HFFc6 (cell line): ENCODE measurements around the gene ZFAND2B. TPM values are rescaled to one million over a fixed set of nuclear protein-coding genes. Genes with fewer than 3 reads are reported as not detected.

Experiments used
- DNase-seq: peaks from one replicate; pipeline ENCODE4 v3.0.0-alpha.2; 2018
- H3K27ac Mint-ChIP-seq: 2 replicates; pipeline ENCODE4 v1.8.0; 2020; ENCODE audit warnings: mild to moderate bottlenecking, mixed read lengths
- H3K27me3 Mint-ChIP-seq: 2 replicates; pipeline ENCODE4 v1.8.0; 2021; ENCODE audit warnings: mild to moderate bottlenecking, moderate library complexity, mixed read lengths; ENCODE audit not compliant: insufficient read depth
- H3K36me3 Mint-ChIP-seq: 2 replicates; pipeline ENCODE4 v1.8.0; 2021; ENCODE audit warnings: low read depth, mixed read lengths
- H3K4me1 Mint-ChIP-seq: 2 replicates; pipeline ENCODE4 v1.8.0; 2020; ENCODE audit warnings: low read depth, mixed read lengths
- H3K4me3 Mint-ChIP-seq: 2 replicates; pipeline ENCODE4 v1.8.0; 2020; ENCODE audit warnings: mild to moderate bottlenecking, moderate library complexity, mixed read lengths
- H3K9me3 Mint-ChIP-seq: 2 replicates; pipeline ENCODE4 v1.8.0; 2020; ENCODE audit warnings: mild to moderate bottlenecking, mixed read lengths
- total RNA-seq, 6 experiments: library from RNA; stranded (reverse); fragmentation: NEBNext Ultra II Directional; extraction: Animal tissue kit (Norgen Biotek cat#: 25700); gene quantifications; 2 replicates in 1 of 6; 3 replicates in 5 of 6; pipeline ENCODE4 v1.2.3, GENCODE V29; 2021
- TF ChIP-seq, protein P1 (sequence below): fragments of 200-600 bp; sonication (generic); IDR thresholded peaks from 2 replicates; pipeline ENCODE4 v1.5.0; 2021; ENCODE audit warnings: antibody characterized with exemption, mild to moderate bottlenecking

Gene ZFAND2B
- total RNA-seq, 6 experiments from 2014 or later = 28.8 to 39.6 (median 33.1) TPM

DNA sequence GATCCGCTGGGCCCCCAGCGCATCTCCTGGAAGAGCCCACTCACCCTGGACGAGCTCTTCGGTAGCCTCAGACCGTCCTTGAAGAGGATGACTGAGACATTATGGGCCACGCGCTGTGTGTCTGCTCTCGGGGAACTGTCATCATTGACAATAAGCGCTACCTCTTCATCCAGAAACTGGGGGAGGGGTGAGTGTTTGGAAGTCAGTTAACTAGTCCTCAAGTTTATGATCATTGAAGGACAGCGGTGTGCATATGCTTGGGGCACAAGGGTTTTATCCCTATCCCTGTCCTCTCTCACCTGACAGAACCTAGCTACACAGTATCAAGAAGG lies 39.3 kb downstream of the ZFAND2B start:
- Mint-ChIP-seq H3K4me3 (peak overlapping the region; percentile 97), H3K4me1 (peaks cover 37% of the 10 kb centered on the region), H3K27me3 (peaks cover 3% of the 10 kb centered on the region), H3K36me3 (peaks cover 11% of the 10 kb centered on the region; the same call in 1 of the 2 replicates), H3K27ac (peak overlapping the region; percentile 97), H3K9me3 (no peaks in the 10 kb centered on the region)
- no peak for DNase-seq
- TF ChIP-seq, protein P1, sequence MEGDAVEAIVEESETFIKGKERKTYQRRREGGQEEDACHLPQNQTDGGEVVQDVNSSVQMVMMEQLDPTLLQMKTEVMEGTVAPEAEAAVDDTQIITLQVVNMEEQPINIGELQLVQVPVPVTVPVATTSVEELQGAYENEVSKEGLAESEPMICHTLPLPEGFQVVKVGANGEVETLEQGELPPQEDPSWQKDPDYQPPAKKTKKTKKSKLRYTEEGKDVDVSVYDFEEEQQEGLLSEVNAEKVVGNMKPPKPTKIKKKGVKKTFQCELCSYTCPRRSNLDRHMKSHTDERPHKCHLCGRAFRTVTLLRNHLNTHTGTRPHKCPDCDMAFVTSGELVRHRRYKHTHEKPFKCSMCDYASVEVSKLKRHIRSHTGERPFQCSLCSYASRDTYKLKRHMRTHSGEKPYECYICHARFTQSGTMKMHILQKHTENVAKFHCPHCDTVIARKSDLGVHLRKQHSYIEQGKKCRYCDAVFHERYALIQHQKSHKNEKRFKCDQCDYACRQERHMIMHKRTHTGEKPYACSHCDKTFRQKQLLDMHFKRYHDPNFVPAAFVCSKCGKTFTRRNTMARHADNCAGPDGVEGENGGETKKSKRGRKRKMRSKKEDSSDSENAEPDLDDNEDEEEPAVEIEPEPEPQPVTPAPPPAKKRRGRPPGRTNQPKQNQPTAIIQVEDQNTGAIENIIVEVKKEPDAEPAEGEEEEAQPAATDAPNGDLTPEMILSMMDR = no peak

DNA sequence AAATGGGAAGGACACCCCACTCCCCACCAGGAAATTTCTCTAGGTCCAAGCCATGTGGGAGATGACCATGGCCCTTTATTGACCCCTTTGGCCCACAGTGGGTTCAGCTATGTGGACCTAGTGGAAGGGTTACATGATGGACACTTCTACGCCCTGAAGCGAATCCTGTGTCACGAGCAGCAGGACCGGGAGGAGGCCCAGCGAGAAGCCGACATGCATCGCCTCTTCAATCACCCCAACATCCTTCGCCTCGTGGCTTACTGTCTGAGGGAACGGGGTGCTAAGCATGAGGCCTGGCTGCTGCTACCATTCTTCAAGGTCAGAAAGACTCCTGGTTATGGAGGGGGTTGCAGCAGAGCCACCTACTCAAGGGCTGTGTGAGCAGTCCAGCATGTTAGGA lies 40.0 kb downstream of the ZFAND2B start:
- TF ChIP-seq, protein P1 = no peak
- Mint-ChIP-seq H3K4me1 (peaks cover 43% of the 10 kb centered on the region), H3K4me3 (peak overlapping the region; percentile 97), H3K27me3 (peaks cover 3% of the 10 kb centered on the region), H3K9me3 (no peaks in the 10 kb centered on the region), H3K36me3 (peaks cover 15% of the 10 kb centered on the region; the same call in 1 of the 2 replicates), H3K27ac (peak overlapping the region; percentile 97)
- DNase-seq = no peak

DNA sequence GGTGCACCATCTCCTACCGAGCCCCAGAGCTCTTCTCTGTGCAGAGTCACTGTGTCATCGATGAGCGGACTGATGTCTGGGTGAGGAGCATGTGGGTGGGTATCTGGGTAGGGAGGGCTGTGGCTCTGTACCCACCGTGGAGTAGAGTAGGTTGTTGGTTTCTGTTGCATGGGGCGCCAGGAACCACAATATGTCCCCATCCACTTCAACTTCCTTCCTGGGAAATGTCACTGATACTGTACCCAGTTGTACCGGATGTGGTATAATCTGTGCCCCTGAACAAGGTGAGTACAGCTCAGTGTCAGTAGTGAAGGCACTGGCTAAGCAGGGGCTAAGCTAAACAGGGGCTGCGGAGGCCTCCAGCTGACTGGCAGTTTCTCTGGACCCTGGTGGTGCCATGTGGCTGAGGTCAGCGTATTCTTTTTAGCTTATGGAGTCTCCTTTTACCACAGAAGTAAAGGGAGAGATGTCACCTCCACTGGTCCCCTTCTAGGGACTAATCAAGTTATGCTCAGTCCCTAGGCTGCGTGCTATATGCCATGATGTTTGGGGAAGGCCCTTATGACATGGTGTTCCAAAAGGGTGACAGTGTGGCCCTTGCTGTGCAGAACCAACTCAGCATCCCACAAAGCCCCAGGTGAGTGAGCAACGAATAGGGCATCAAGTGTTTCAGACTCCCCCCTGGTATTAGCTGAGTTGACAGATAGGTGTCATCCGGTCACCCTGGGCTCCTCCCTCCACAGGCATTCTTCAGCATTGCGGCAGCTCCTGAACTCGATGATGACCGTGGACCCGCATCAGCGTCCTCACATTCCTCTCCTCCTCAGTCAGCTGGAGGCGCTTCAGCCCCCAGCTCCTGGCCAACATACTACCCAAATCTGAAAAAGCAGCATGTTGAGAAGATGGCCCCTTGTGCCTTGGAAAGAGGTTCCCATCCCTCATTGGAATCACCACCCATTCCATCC lies 41.4 kb downstream of the ZFAND2B start:
- Mint-ChIP-seq H3K9me3 (no peaks in the 10 kb centered on the region), H3K27me3 (peaks cover 3% of the 10 kb centered on the region), H3K4me1 (peaks cover 57% of the 10 kb centered on the region), H3K36me3 (peaks cover 15% of the 10 kb centered on the region; the same call in 1 of the 2 replicates), H3K4me3 (no peak overlapping the region), H3K27ac (peak overlapping the region; percentile 96)
- no peak for DNase-seq
- TF ChIP-seq, protein P1 = no peak

DNA sequence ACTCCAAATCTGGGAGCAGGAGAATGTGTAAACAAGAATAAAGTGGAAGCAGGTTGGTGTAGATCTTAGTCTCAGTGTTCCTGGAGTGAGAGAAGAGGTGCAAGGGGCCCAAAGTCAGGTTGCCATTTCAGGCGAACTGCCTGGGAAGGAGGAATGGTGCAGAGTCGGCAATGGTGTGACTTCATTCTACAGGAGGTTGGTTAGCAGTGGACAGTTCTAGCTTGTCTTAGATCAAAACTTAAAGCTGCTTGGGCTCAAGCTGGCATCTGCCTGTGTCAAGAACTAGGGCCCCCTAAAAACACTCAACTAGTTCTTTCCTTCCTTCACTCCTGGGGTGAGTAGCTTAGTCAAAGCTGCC lies 42.2 kb downstream of the ZFAND2B start:
- peak overlapping the region; percentile 96 for H3K27ac Mint-ChIP-seq
- H3K9me3 Mint-ChIP-seq = no peaks in the 10 kb centered on the region
- H3K4me1 Mint-ChIP-seq = peaks cover 57% of the 10 kb centered on the region
- peak overlapping the region; percentile 44 for H3K4me3 Mint-ChIP-seq
- no peak for DNase-seq
- TF ChIP-seq, protein P1 = no peak
- H3K27me3 Mint-ChIP-seq = peaks cover 3% of the 10 kb centered on the region
- H3K36me3 Mint-ChIP-seq = peaks cover 15% of the 10 kb centered on the region; the same call in 1 of the 2 replicates

DNA sequence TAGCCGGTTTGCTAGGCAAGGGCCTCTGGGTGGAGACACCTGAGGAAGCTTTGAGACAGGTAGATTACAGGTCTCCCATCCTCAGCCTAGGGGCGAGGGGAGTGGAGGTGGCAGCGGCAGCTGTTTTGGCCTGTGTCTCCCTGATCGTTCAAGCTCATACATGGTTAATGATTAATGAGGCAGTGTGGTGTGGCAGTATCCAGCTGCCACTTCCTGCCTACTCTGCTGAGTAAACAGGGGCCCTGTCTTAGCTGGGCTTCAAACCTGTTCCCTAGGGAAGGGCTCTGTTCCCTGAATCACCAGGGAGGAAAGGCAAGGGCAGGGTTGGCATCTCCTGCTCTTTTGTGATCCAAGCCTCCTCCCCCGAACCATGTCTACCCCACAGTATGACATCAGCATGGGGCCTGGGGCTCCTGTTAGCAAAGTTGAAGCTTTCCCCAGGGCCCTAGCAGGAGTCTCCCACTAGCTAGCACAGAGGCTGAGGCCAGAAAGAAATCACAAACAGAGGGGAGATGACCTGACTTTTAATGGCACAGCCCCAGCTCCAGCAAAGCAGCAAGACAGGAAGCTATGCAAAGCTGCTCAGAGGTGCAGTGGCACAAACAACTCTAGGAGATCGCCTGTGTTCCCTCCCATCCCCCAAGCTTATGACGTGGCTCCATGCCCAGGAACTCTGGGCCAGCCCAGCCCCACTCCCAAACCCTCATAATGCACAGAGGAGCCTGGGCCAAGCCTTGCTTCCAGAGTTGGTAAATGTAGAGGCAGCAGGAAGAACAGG lies 42.8 kb downstream of the ZFAND2B start:
- Mint-ChIP-seq H3K27ac (peak overlapping the region; percentile 96), H3K4me1 (peaks cover 56% of the 10 kb centered on the region), H3K4me3 (peak overlapping the region; percentile 44), H3K27me3 (peaks cover 3% of the 10 kb centered on the region), H3K36me3 (peaks cover 15% of the 10 kb centered on the region; the same call in 1 of the 2 replicates), H3K9me3 (no peaks in the 10 kb centered on the region)
- TF ChIP-seq, protein P1 = no peak
- peak; percentile 68 for DNase-seq
